HG03039 (cell line): Measurements from ENCODE around the gene IWS1.
"Not testable (repeated sequence)": the region's sequence is repeated elsewhere in the genome, so short reads cannot be mapped to it uniquely, and the experiment has no call there.

Experiments used
- ATAC-seq: cut with Tn5 transposase; IDR thresholded peaks from one replicate; pipeline ENCODE4 v1.9.1; 2021; ENCODE audit warnings: mild to moderate bottlenecking, moderate library complexity; ENCODE audit not compliant: unreplicated experiment

Gene IWS1

DNA sequence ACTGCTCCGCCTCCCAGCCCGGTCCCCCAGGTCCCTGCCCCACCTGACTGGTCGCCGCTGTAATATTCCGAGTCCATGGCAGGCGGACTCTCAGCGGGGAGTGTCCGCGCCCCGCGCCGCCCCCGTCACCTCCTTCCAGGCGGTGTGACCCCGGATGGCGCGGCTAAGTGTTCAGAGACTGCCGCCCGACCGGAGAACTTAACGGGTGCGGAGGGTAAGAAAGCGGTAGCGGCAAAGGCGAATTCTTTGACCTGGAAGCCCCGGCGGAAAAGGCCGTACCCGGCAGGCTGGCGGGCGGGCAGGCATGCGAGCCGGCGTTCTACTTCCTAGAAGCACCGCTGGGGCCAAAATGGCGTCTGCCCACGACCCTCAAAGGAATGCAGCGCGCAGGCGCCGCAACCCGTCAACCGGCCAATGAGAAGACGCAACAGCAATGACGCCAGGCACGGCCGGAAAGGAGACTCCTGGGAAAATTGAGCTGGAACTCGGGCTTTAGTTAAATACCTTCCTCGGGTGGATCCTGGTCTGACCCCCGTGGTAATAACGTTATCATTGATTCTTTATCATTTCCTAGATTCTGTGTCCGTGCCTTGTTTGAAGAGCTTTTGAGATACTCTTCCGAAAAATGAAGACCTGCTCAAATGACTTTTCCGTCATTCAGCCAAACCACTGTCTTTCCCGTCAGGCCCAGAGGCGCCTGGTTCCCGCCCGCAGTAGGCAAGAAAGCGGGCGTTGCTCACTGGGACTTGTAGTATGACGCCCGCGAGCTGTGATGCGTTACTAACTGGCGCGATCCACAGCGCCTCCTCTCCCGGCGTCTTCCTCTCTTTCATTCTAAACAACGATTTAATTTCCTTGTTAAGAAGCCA lies at the start of gene IWS1:
Gene IWS1 (minus strand): TSS at position 358 of the 869 bp plus-strand sequence. CDS start 281 bp downstream, at position 77.
- peak; percentile 91 for ATAC-seq

DNA sequence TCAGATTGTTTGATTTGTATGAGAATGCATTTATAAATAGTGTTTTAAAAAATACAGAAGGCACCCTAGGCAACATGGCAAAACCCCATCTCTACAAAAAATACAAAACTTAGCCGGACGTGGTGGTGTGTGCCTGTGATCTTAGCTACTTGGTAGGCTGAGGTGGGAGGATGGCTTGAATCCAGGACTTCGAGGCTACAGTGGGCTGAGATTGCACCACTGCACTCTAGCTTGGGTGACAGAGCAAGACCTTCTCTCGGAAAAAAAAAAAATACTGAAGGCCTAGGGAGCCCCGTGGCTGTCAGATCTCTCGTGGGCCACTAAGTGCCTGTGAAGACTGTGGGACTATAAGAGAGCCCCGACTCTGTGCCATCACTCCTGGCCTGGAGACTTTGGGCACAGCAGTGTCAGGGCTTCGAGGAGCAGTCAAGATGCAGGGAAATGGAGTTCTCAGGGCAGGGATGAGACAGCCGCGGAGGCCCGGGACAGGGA lies 49.7 kb upstream of the IWS1 start:
- no peak for ATAC-seq

DNA sequence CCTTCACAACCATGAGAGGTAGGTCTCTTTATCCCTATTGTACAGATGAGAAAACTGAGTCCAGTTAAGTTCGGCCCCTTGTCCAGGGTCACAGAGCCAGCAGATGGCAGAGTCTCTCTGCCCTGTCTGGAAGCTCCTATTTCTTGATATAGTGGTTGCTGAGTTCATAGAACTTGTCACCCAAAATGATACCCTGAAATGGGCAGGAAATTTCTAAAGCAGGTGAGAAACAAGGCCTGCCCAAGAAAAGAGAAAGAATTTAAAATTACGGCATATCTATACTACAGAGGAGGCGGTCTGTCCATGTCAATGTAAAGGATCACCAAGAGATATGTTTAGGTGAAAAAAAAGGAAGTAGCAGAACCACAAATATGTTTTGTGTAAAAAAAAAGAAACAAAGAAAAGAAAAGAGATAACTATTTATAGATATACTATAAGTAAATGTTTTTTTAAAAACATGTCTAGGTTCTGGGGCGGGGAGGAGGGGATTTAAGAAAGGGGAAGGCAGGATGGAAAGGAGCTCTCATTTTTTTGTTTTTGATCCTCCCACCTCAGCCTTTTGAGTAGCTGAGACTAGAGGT lies 49.0 kb upstream of the IWS1 start:
- no peak for ATAC-seq

DNA sequence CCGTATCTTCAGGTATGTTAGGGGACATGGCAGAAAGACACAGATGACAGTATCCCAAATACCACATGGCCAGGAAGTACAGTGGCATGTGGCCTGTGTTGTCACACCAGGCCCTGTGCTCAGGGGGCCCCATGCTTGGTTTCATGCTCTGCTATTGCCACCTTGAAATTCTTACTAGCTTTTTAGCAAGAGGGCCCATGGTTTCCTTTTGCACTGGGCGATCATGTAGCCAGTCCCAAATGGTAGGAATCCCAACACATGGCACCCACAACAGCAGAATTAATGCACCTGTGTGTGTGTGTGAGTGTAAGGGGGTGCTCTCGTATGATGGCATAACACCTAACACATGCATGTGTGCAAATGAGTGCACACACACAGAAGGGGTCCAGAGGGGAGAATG lies 48.4 kb upstream of the IWS1 start:
- no peak for ATAC-seq

DNA sequence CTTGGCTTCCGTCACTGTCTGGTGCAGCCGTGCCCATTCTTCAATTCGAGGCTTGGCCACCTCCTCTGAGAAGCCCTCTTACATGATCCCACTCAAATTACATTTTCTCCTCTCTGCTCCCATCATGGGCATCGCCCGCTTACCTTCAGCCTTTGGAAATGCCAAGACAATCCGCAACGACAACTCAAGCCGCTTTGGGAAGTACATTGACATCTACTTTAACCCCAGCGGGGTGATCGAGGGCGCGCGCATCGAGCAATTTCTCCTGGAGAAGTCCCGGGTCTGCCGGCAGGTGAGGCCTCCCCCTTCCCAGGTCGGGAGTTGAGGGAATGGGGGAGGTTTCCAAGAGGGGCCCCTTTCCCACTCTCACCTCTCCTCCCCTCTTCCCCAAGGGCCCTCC lies 47.5 kb upstream of the IWS1 start:
- ATAC-seq = no peak

DNA sequence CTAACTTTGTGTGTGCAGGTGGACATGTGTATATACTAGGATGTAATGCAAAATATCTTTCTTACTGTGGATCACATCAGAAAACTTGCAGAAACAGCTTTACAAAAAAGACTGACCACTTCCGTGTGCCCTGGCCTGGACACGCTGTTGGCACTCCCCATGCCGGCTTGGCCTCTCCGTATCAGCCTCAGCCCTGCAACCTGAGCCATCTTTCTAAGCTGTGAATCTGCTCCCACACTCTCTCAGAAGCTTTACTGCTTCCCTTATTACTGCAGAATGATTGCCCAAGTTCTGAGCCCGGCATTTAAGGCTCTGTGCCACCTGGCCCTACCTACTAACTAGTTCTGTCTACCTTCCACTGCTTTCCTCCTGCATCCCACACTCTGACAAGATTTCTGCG lies 47.0 kb upstream of the IWS1 start:
- ATAC-seq = no peak

DNA sequence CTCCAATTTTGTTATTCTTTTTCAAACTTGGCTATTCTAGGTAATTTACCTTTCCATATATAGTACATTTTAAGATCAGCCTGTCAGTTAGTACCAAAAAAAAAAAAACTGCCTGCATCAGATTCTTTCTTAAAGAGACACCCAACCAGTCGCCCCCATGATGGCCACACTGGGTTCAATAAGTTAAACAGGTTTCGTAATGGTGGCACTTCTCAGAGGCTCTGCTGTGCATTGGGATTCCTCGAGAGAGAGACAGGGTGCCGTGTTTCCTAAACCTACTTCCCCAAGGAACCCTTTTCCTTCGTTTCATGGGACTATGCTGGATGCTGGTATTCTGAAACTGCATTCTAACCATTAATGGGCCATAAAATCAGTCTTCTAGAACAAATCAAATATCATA lies 46.6 kb upstream of the IWS1 start:
- no peak for ATAC-seq

DNA sequence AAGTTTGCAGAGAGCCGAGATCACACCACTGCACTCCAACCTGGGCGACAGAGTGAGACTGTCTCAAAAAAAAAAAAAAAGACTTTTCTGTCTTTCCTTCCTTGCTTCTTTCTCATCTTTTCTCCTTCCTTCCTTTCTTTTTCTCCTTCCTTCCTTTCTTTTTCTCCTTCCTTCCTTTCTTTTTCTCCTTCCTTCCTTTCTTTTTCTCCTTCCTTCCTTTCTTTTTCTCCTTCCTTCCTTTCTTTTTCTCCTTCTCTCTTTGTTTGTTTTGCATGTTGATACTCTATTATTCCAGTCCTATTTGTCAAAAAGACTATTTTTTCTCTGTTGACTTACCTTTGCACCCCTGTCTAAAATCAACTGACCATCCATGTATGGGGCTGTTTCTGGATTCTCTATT lies 46.1 kb upstream of the IWS1 start:
- ATAC-seq = not testable (repeated sequence)

DNA sequence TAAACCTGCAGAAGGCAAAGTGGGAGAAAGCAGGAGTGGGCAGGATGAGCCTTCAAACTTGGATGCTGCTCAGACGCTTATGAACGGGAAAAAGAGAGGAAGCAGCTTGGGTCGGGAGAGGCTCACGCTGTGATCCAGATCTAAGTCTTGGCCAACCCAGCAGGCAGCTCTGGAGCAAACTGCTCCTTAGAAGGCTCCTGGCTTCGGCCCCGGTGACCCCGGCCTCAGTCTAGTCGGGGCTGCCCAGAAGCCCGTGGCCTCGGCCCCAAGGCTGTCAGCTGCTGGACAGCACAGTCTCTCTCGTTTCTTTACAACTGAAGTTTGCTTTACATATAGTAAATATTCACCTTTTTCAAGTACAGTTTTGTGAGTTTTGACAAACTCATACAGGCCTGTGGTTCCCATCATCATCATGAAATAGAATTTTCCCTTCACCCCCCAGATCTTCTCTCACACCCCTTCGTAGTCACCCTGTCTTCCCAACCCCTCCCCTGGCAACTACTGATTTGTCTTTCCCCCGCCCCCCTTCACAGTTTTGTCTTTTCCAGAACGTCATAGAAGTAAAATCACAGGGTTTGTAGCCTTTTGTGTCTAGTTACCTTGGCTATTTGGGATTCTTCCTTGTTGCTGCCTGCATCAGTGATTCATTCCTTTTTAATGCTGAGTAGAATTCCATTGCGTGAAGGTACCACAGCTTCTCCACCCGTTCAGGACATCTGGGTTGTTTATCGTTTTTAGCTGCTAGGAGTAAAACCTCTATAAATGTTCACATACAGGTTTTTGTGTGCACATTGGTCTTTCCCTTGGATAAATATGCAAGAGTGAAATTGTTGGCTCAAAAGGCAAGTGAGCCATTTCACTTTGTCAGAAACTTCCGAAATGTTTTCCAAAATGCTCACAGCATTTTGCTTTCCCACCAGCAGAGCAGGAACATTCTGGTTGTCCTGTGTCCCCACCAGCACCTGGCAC lies 44.3 kb upstream of the IWS1 start:
- no peak for ATAC-seq

DNA sequence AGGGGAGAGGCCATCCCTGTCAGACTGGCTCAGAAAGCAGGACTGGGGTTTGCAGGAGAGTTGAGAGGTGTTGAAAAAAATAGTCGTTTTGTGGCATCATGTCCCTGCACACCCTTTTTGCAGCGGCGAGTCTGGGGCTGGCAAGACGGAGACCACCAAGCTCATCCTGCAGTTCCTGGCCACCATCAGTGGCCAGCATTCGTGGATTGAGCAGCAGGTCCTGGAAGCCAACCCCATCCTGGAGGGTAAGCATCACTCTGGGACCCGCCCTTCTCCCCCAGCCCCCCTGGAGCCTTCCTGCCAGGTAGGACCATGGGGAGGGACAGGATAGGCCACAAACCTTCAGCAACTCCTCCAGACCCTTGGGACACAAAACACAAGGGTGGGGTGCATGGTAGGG lies 43.4 kb upstream of the IWS1 start:
- ATAC-seq = no peak

DNA sequence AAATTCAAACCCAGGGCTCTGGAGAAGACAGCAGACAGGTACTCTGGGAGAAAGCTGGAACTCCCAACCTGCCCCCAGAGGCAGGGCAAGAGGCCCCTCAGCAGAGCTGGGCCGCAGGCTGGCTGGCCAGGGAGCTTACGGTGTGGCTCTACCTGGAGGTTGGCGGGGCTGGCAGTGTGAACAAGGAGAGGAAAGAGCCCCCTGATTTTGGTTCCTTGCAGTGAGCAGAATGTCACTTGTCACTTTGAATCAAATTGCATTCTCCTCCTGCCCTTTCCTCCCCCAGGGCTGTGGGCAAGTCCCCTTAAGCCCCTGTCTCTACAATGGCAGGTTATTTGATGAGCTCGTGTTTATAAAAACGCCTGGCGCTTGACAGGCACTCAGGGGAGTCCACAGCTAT lies 41.8 kb upstream of the IWS1 start:
- ATAC-seq = no peak

DNA sequence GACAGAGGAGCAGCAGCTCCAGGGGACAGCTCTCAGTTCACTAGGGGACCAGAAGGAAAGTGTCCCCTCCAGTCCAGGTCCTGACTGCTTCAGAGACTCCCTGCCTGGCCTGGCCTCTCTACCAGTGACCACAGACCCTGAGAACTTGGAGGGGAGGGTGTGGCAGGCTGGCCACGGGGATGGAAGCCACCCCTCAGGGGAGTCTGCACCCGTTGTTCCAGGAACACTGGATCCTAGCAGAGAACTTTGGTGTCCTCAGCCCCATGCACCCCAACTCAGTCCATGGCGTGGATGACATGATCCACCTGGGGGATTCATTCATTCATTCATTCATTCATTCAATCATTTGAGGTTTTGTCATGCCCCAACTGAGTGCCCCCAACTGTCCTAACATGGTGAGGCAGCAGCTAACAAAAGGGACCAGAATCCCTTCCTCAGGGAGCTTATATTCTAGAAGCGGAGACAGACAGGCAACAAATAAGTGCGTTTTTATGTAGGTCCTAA lies 41.1 kb upstream of the IWS1 start:
- ATAC-seq = no peak

DNA sequence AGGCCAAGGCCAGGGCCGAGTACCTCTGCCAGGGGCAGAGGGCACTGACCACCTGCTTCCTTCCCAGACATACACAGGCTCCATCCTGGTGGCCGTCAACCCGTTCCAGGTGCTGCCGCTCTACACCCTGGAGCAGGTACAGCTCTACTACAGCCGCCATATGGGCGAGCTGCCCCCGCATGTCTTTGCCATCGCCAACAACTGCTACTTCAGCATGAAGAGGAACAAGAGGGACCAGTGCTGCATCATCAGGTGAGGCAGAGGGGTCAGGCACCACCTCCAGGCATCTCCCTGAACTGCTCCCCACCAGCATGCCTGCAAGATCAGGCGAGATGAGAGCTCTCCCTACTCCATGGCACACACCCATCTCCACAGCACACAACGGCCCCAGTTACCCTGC lies 40.3 kb upstream of the IWS1 start:
- ATAC-seq = no peak

DNA sequence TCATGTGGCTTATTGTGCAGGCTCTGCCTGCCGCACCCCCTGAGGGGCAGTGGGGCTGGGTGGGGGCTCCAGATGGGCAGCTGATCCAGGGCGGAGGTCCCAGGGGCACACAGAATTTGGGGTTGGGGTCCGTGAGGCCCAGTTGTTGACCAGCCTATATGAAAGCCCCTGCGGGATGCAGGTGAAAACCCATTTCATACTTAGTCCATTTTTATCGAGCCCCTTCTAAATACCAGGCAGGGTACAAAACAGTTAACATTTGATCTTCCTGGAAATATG lies 39.8 kb upstream of the IWS1 start:
- no peak for ATAC-seq

DNA sequence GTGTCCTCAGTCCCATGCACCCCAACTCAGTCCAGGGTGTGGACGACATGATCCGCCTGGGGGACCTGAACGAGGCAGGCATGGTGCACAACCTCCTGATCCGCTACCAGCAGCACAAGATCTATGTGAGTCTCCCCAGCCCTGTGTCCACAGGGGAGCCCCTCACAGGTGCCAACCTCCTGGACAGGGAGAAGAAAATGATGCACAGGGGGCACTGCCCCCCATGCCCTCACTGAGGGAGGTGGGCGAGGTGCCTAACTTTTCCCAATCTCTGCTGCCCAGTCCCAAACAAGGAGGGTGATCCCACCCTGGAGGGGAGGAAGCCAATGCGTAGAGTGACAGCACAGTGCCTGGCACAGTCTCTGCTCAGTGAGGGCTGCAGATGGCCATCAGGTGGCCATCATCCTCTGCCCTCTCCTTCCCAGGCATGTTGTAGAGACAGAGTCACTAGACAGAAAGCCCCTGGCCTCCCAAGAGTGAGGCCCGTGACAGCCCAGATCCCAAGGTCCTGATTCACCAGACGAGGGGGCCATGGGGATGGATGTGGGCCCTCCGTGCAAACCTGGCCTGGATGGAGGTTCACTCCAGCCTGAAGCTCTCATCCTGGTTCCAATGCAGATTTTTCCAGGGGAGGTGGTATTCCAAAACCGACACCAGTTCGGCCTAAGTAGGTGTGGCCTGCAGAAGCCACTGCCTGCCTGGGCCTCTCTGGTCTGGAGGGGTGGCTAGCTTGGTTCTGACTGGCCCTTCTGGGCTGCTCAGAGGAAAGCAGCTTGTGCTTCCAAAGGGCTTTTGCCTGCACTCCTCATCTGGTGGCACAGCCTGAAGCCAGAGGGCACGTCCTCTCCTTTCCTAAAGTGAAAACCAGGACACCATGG lies 39.2 kb upstream of the IWS1 start:
- ATAC-seq = no peak

DNA sequence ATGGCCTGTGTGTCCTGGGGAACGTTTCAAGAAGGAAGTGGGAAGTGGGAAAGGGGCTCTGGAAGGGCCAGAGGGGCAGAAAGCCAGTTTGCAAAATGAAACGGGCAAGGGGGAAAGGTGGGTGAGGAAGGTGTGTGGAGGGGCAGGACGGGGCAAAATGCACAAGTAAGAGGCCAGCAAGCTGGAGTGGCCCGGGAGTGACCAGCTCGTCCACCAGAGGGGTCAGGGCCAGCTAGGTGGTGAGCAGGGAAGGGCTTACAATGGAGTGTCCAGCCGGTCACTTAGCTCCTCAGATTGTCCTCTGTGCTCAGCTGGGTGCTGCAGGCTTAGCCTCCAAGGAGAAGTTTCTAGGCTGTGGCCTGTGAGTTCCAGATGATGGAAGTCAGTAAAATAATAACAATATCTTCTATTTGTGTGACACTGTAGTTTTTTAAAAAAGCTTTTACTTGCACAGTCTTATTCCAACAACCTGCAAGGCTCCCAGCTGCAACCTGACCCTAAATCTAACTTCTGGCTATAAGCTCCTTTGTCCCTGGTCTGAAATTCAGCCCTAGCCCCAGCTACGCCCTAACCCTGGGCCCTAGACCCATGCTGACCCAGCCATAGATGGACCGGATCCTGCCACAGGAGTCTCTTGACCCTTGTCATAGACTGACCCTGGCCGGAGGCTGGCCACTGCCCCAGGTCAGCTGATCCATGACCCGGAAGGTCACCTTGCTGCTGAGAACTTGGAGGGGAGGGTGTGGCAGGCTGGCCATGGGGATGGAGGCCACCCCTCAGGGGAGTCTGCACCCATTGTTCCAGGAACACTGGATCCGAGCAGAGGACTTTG lies 38.4 kb upstream of the IWS1 start:
- ATAC-seq = no peak

DNA sequence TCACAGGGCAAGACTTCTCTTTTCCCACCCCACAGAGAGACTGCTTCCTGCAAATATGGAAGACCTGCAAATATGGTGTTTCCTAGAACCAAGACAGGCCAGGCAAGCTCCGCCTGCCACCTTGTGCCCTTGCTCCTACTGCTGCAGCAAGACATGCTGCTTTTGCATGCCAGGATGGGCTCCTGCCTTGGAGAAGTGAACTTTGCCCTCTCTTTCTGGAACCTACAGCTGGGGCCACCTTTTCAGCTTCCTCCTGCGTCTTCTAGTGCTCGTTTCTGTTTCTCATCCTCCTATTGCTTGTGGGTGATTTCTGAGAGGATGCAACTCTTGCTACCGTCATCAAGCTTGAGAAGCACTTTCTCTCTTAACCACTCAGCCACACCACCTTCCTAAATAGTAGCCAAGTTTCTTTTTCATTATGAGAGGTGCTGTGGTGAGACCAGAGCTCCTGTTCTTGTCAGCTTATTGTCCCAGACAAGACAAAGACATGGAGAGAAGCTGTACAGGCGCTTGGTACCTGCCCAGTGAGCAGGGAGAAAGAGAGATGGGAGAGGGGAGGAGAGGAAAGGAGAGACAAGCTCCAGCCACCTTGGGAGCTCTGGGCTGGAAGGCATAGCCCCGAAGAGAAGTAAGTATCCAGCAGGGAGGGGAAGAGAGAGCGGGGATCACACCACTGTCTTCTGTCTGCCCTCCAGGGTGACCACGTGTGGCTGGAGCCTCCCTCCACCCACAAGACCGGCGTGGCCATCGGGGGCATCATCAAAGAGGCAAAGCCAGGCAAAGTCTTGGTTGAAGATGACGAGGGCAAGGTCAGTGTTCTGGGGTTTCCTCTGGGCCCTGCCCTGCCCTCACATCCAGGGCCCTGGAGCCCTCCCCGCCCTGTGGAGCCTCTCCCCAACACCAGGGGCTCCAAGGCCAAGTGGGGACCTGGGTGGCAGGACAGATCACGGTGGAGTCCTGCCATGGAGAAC lies 37.5 kb upstream of the IWS1 start:
- ATAC-seq = peak; percentile 97

DNA sequence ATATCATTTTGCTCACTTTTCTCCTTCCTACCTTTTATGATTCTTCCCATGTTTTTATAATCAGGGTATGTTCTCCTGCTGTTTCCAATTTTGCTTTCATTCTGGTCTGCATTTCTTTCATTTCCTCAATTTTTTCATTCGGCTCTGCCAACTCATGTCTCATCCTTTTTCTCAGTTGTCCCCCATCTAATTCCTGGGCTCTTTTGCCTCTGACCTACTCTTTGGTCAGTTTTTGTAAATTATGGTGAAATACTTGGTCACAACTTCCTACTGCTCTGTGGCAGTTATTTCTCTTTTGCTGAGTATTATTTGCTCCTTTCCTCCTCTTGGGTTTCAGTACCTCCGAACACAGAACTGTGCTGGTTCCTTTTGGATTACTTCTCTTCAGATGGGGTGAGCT lies 36.6 kb upstream of the IWS1 start:
- no peak for ATAC-seq
